NCI-H146 treated with DMSO at 0.1 percent for 48 hours (cell line): ENCODE results near the gene C1orf122.
A peak's percentile ranks its signal among the peaks of the same experiment; 100 is the strongest.
"Not testable (repeated sequence)": the region's sequence is repeated elsewhere in the genome, so short reads cannot be mapped to it uniquely, and the experiment has no call there.

Source experiments
- DNase-seq: peaks from one replicate; lab custom pipeline; 2025; ENCODE audit not compliant: unreplicated experiment; lab: John Stamatoyannopoulos, UW

Gene C1orf122

GRCh38 chr1:37807555-37808368, at the start of gene C1orf122, which contains the start of gene YRDC:
C1orf122 (plus strand) TSS chr1:37807790; CDS start chr1:37808405, 615 bp downstream.
YRDC (minus strand) TSS chr1:37808208; CDS start chr1:37808180, 28 bp downstream.
- peak; percentile 73 for DNase-seq

DNA sequence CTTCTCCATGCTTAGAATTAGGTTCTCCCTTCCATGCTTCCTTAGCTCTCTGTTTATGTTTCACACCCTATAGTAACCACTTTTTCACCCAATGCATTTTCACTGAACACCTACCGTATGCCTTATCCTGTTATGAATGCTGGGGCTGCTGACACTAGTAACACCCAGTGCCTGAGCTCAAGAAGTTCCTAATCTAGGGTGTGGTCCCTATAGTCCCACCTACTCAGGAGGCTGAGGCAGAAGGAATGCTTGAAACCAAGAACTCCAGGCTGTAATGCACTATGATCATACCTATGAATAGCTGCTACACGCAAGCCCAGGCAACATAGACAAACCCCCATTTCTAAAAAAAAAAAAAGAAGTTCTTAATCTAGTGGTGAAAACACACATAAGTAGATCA, 48.1 kb upstream of the C1orf122 start:
- DNase-seq, result no peak

DNA sequence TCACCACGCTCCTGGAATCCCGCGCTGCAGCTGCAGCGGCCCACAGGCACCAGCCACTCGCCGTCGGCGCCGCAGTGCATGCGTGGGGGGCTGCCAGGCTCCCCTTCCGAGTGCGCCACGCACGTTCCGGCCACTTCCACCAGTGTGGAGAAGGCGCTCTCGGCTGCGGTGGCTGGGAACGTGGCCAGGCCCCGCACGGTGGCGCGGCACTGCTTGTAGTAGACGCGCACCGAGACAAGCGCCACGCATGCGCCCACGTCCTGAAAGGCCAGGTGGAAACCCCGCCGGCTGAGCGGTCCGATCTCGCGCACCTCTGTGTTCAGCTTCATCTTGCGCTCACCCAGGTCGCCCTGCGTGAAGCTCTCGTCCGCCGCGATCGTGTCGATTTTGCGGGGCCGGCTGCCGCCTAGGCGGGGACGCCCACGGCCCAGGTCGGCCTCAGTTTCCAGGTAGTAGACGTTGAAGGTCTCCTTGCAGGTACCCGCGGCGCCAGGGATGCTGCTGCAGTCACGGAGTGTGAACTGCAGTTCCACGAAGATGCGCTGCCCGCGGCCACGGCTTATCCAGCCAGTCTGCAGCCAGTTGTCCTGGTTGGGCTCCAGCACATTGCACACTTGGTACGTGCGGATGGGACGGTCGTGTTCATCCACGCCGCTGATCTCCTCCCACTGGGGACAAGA, 46.0 kb upstream of the C1orf122 start:
- DNase-seq, result no peak

DNA sequence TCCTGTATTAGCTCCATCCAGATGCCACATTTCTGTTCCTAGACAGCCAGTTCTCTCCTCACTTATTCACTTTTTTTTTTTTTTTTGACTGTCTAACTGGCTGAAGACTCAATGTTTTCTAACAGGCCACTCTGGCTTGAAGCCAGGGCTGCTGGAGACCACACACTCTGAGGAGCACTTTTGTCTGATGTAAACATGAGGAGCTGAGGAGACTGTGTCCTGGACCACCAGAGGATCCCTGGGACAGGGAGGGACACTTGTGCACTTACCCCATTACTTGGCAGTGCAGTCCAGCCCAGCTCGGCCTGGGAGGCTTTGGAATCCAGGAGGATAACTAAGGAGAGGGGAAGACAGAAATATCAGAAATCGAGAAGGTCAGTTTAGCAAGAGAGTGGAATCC, 45.1 kb upstream of the C1orf122 start:
- DNase-seq, result no peak

DNA sequence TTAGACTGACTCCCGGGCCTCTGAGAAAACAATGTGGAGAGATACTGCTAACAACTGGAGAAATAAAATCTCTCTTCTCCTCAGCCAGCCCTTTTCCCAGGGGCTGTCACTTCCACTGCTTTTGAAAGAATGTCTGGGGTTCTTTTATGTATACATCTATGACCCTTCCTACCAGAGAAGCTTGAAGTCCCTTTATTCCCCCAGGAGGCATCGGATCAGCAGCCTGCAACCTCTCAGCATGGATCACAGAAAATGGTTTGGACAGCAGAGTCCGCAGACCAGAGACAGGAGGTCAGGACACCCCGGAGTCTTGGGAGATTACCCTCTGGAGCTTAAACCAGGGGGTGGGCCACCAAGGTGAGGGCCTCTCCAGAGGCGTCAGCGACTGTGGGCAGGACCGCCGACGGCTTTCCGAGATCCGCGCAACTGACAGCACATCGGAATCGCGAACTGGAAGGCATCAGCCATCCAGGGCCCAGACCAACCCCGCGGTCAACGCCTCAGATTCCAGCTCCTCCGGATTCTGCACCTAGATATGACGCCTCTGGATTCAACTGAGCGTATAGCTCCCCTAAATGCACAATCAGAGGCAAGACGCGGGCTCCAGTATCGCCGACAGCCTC, 43.7 kb upstream of the C1orf122 start:
- DNase-seq, result no peak

- peak; percentile 2 for DNase-seq
Measured at GRCh38 chr1:37764414-37764825, 43.2 kb upstream of the C1orf122 start.

GRCh38 chr1:37764888-37765441, 42.6 kb upstream of the C1orf122 start, which contains the start of gene EPHA10:
EPHA10 (minus strand) TSS chr1:37765120; CDS start chr1:37765066, 54 bp downstream.
- peak; percentile 50 for DNase-seq

- no peak for DNase-seq
Measured at GRCh38 chr1:37765916-37766664, 41.5 kb upstream of the C1orf122 start.

GRCh38 chr1:37767488-37767887, 40.1 kb upstream of the C1orf122 start:
- DNase-seq, result no peak

GRCh38 chr1:37771440-37771839, 36.1 kb upstream of the C1orf122 start:
- DNase-seq, result not testable (repeated sequence)

DNA sequence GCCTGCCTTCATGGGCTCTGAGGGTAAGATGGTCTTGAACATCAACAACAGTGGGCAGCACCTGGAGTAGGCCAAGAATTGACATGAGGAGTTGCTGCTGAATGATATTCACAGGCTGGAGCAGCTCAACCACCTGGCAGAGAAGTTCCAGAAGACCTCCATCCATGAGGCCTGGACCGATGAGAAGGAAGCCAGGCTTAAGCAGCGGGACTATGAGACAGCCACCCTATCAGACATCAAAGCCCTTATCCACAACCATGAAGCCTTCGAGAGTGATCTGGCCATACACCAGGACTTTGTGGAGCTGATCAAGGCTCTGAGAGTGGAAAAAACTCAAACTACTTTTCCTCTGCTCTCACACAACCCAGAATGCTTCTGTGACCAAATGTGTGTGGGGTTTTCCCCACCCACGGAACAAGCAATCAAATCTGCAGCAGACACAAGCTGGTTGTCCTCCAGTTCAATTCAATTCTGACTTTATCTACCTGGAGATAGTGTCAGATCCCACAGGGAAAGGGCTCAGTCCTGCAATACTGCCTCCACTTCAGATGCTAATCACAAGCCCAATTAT, 30.6 kb upstream of the C1orf122 start:
- DNase-seq, result no peak

DNA sequence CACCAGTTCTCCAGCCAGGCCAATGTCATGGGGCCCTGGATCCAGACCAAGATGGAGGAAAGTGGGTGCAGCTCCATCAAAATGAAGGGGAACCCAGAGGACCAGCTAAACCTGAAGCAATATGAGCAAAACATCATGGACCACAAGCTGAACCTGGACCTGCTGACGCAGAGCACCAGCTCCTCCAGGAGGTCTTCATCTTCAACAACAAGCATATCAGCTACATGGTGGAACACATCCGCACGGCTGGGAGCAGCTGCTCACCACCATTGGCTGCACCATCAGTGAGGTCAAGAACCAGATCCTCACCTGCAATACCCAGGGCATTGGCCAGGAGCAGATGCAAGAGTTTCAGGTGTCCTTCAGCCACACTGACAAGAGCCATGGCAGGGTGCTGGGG, 28.9 kb upstream of the C1orf122 start:
- DNase-seq, result no peak

DNA sequence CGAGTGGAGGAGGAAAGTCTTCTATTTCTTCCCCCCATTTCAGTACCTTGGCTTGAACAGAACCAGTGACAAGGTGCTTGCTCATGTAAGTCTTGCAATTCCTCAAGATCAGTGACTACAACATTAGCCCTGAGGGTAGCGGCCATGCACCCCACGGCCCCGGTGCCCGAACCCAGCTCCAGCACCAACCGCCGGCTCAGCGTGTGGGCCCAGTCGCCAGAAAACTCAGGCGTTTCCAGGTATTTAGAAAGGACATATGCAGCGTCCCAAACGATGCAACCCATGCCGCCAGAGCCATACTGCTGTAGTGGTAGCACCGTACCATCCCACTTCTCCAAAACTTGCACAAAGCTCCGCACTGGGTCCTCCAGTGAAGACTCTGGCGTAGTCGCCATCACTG, 25.1 kb upstream of the C1orf122 start:
- DNase-seq, result no peak

DNA sequence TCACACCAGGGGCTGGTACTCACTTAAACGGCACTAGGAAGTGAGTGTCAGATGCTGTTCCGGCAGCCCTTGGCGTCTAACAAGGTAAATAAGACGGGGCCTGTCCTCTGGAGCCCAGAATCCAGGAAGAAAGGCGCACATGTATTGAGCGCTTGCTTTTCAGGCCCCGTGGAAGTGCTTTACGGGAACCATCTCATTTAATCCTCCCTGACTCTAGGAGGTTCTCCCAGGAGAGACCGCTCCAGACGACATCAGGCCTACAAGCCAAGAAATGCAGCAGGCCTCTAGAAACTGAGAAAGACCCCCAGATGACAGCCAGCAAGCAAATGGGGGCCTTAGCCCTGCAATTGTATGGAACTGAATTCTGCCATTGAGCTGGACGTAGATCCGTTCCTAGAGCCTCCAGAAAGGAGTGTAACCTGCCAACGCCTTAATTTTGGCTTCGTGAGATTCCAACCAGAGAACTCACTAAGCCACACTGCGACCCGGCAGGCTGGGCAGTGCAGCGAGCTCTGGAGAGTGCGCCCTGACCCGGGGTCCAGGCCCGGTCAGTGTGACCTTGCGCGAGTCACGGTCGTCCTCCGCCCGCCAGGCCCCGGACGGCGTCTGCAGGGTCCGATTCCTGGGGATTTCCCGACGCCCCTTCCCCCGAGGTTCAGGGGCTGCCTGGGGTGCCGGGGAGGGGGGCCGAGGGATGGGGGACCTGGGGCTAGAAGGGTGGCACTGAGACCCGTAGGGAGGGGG, 14.5 kb upstream of the C1orf122 start:
- no peak for DNase-seq

DNA sequence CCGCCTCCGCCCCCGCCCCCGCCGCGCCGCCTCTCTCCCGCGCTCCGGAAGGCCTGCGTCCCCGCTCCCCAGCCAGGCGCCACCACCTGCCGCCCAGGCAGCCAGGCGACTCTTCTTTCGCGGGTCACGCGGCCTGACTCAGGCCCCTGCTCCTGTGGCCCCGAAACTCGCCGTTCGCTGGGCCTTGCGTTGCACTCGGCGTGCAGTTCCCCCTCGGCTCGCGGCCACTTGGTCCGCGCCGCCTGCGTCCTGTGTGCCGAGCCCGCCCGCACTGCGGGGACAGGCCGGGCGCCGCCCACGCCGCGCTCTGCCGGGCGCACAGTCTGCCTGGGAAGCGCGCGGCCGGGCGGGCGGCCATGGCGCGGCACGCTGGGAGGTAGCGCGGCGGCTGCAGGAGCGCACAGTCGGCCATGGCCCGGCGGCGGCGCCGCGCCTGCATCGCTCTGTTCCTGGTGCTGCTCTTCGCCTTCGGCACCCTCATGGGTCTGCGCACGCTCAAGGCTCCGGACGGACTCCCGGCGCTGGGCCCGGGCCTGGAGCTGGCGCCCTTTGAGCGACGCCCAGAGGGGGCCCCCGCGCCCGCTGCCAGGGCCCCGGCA, 13.7 kb upstream of the C1orf122 start, which contains the start of gene MANEAL:
Gene MANEAL (plus strand): TSS at position 75 of the 599 bp plus-strand sequence. CDS start 336 bp downstream, at position 411.
- DNase-seq, result peak; percentile 14

DNA sequence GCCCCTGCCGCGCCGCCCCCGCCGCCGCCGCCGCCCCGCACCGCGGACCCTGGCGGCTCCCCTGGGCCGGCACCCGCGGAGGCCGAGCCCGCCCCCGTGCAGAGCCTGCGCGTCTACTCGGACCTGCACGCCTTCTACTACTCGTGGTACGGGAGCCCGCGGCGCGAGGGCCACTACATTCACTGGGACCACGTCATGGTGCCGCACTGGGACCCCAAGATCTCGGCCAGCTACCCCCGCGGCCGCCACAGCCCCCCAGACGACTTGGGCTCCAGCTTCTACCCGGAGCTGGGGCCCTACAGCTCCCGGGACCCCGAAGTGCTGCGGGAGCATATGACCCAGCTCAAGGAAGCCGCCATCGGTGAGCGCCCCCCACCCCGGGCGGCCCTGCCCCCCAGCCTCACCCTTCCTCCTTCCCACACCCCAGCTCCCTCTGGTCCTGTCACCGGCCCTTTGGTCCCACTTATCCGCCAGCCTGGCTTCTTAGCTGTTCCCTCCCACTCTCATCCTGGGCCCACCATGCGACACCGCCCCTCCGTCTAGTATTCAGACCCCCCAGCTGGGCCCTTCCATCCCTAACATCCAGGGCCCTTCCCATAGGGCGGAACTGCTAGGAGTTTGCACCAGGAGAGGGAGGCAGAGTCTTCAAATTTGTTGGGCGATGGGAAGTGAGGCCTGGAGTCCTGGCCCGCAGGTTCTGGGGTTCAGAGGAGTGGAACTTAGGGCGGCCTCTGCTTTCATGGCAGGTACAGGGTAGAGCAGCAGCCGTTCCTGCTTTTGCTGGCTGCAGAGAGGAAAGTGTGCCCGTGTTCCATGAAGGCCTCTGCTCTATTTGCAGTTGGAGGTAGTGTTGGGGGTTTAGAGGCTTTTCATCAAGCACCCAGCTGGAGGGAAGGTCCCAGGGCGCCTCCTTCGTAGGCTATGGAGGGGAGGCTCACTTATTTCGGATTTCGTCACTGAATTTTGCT, 12.9 kb upstream of the C1orf122 start:
- no peak for DNase-seq

DNA sequence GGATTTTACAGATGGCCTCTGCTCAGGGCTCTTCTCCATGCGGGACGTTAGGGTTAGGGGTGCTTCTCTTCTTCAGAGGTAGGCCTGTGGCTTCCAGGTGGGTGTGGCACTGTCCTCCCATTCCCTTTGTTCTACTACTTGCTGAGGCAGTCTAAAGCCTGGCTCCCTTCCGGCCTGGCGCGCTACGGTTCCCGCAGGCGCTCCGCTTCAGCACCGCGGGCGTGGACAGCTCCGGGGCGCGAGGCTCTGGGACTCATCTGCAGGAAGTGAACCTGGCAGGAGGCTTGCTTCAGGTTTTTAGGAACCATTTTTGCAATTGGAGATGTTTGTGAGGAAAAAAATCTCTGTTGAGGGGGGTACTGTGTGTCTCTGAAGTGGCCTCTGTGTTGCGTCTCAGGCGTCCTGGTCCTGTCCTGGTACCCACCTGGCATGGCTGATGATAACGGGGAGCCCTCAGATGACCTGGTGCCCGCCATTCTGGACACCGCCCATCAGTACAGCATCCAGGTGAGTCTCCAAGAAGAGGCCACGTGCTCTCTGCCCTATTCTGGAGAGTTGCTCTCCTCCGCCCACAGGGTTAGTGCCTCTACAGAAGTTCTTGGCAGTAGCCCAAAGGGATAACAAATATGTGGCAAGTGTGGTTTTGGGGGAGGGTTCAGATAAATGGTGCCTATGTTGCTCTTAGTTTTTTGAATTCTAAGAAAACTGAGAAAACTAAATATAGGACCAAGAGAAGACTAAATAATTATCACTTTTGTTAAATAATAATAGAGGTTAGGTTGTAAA, 12.1 kb upstream of the C1orf122 start:
- no peak for DNase-seq
